SU-DHL-6 (cell line): ENCODE data around the gene AQP10.

Source experiments
- CTCF ChIP-seq: fragments of 200-600 bp; sonication (generic); IDR thresholded peaks from one replicate; pipeline ENCODE4 v1.5.1; 2017; ENCODE audit warnings: antibody characterized with exemption, mild to moderate bottlenecking, low read length, moderate library complexity; ENCODE audit not compliant: insufficient read depth, poor library complexity, severe bottlenecking
- EZH2phosphoT487 ChIP-seq: fragments of 200-600 bp; sonication (generic), shearing (Covaris generic); conservative IDR thresholded peaks from 2 replicates; pipeline ENCODE4 v1.6.1; 2018; ENCODE audit warnings: mild to moderate bottlenecking, antibody characterized with exemption, low read length, moderate library complexity, mixed read lengths

- TF ChIP-seq CTCF, result no peak
- TF ChIP-seq EZH2phosphoT487, result no peak
Measured at GRCh38 chr1:154346276-154346917, 25.5 kb downstream of the AQP10 start.
